Gastroesophageal sphincter (tissue), 3 donors: ENCODE data around the gene MEGF6.

Experiments
- POLR2A ChIP-seq, 2 donors: fragments of 450-650 bp; IDR thresholded peaks; one replicate each; pipeline ENCODE4 v1.6.1; 2017; ENCODE audit warnings: antibody characterized with exemption in 2 of 2, mild to moderate bottlenecking in 2 of 2, moderate library complexity in 1 of 2
- POLR2AphosphoS5 ChIP-seq: sonication (generic); formaldehyde crosslinking; IDR thresholded peaks from one replicate; pipeline ENCODE4 v1.6.1; 2017; ENCODE audit warnings: antibody characterized with exemption
- TF ChIP-seq, protein P1 (sequence below), 4 experiments: fragments of 200-600 bp in 2 of 4; fragments of 450-650 bp in 2 of 4; sonication (generic) in 1 of 4; IDR thresholded peaks; one replicate each; pipeline ENCODE4 v1.5.1; 2017 to 2019; ENCODE audit warnings: antibody characterized with exemption in 4 of 4, mild to moderate bottlenecking in 2 of 4, moderate library complexity in 2 of 4

DNA sequence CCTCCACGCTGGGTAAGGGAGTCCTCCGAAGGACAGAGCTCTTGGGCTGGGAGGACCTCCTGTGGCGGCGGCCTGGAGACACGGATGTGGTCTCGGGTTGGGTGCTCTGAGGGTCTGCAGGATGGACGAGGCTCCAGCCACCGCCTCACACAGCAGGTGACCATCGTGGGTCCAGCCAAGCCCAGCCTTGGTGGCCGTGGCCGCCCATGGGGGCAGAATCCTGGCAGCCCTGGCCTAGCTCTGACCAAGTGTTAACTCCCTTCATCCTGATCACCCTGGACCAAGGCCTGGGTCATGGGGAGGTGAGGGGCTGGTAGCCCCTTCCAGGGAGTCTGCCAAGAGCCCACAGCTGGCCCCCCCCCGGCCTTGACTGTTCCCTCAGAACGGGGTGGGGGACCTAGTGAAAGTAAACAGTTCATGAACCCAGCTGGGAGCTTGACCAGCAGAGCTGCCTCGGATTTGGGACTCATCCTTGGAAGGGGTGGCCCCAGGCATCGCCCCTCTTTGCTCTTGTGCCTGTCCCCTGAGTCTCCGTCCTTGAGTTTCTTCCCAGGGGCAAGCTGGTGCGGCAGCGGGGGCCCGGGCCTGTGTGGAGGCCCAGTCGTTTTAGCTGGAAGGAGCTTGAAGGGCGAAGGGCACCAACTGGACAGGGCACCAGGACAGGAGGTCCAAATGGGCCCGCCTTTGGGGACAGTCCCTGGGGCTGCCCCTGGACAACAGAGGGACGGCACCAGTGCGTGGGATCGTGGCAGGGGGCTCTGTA lies 139.0 kb downstream of the MEGF6 start:
- TF ChIP-seq POLR2AphosphoS5 (no peak), POLR2A (IDR thresholded peaks at IDR 0.05) (no peak)
- TF ChIP-seq, protein P1, sequence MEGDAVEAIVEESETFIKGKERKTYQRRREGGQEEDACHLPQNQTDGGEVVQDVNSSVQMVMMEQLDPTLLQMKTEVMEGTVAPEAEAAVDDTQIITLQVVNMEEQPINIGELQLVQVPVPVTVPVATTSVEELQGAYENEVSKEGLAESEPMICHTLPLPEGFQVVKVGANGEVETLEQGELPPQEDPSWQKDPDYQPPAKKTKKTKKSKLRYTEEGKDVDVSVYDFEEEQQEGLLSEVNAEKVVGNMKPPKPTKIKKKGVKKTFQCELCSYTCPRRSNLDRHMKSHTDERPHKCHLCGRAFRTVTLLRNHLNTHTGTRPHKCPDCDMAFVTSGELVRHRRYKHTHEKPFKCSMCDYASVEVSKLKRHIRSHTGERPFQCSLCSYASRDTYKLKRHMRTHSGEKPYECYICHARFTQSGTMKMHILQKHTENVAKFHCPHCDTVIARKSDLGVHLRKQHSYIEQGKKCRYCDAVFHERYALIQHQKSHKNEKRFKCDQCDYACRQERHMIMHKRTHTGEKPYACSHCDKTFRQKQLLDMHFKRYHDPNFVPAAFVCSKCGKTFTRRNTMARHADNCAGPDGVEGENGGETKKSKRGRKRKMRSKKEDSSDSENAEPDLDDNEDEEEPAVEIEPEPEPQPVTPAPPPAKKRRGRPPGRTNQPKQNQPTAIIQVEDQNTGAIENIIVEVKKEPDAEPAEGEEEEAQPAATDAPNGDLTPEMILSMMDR (IDR thresholded peaks at IDR 0.05), result no peak
